ENCODE measurements around the gene CDH2.

- no peak for TF ChIP-seq POLR2A (IDR thresholded peaks at IDR 0.05; ENCODE audit: low read depth, low read length)
- no peak for TF ChIP-seq TAF1 (IDR thresholded peaks at IDR 0.05; ENCODE audit: low read depth, low read length)
- no peak for TF ChIP-seq POU2F2 (IDR thresholded peaks at IDR 0.05; ENCODE audit: low read depth, low read length)
- TF ChIP-seq POLR2AphosphoS5 (IDR thresholded peaks at IDR 0.05; ENCODE audit: low read depth, low read length), result no peak
- TF ChIP-seq PAX5 (IDR thresholded peaks at IDR 0.05; ENCODE audit: insufficient read depth, low read length, severe bottlenecking), result no peak
- no peak for TF ChIP-seq SPI1 (IDR thresholded peaks at IDR 0.05; ENCODE audit: low read depth, low read length)
Measured at GRCh38 chr18:28136071-28136470, 40.9 kb downstream of the CDH2 start.

Data from GM12891 (cell line).